HepG2 (cell line): ENCODE measurements around the gene KATNAL2. TPM values are rescaled to one million over a fixed set of nuclear protein-coding genes. Genes with fewer than 3 reads are reported as not detected.

Experiments used
- AHR ChIP-seq: IDR thresholded peaks from 2 replicates; pipeline ENCODE4 v1.6.1; 2018; ENCODE audit warnings: missing genetic modification reagents, missing compliant biosample characterization
- ARNT2 ChIP-seq: sonication (generic); formaldehyde crosslinking; IDR thresholded peaks from 2 replicates; pipeline ENCODE4 v1.8.0; 2022; ENCODE audit warnings: mild to moderate bottlenecking, low read depth, missing genetic modification reagents, moderate library complexity
- CSRNP1 ChIP-seq: sonication (generic); formaldehyde crosslinking; IDR thresholded peaks from 2 replicates; pipeline ENCODE4 v1.8.1; 2023; ENCODE audit warnings: mild to moderate bottlenecking, missing genetic modification reagents
- ESRRA ChIP-seq: sonication (generic); formaldehyde crosslinking; IDR thresholded peaks from 2 replicates; pipeline ENCODE4 v1.5.1; 2020; ENCODE audit warnings: mild to moderate bottlenecking, low read depth, missing genetic modification reagents
- FOXO1 ChIP-seq: sonication (generic); formaldehyde crosslinking; IDR thresholded peaks from 2 replicates; pipeline ENCODE4 v1.4.0; 2020; ENCODE audit warnings: missing genetic modification reagents
- HOXA3 ChIP-seq: sonication (generic); formaldehyde crosslinking; IDR thresholded peaks from 2 replicates; pipeline ENCODE4 v1.5.0; 2020; ENCODE audit warnings: missing genetic modification reagents
- MATR3 ChIP-seq: sonication (generic); formaldehyde crosslinking; IDR thresholded peaks from 2 replicates; pipeline ENCODE4 v1.4.0; 2020; ENCODE audit warnings: missing genetic modification reagents
- MXI1 ChIP-seq: IDR thresholded peaks from 3 replicates; pipeline ENCODE4 v1.6.1; 2012; ENCODE audit warnings: low read depth, low read length, inconsistent platforms, borderline replicate concordance
- PBX2 ChIP-seq: IDR thresholded peaks from 2 replicates; pipeline ENCODE4 v1.6.1; 2016; ENCODE audit warnings: control low read depth
- PITX1 ChIP-seq: sonication (generic); formaldehyde crosslinking; IDR thresholded peaks from 2 replicates; pipeline ENCODE4 v1.5.1; 2020; ENCODE audit warnings: mild to moderate bottlenecking, missing genetic modification reagents
- REPIN1 ChIP-seq: sonication (generic); formaldehyde crosslinking; IDR thresholded peaks from 2 replicates; pipeline ENCODE4 v1.8.0; 2022; ENCODE audit warnings: missing genetic modification reagents, low read depth, mild to moderate bottlenecking, borderline replicate concordance
- ZFP36 ChIP-seq: fragments of 150-350 bp; IDR thresholded peaks from 2 replicates; pipeline ENCODE4 v1.6.1; 2018; ENCODE audit warnings: borderline replicate concordance, low read length, low read depth; ENCODE audit not compliant: partially characterized antibody
- ZFP37 ChIP-seq: sonication (generic); formaldehyde crosslinking; IDR thresholded peaks from 2 replicates; pipeline ENCODE4 v1.4.0; 2020; ENCODE audit warnings: missing genetic modification reagents, borderline replicate concordance
- ZMYM4 ChIP-seq: sonication (generic); formaldehyde crosslinking; IDR thresholded peaks from 2 replicates; pipeline ENCODE4 v1.8.1; 2023; ENCODE audit warnings: mild to moderate bottlenecking, missing genetic modification reagents
- ZNF142 ChIP-seq: sonication (generic); formaldehyde crosslinking; IDR thresholded peaks from 2 replicates; pipeline ENCODE4 v1.4.0; 2020; ENCODE audit warnings: missing genetic modification reagents
- ZNF224 ChIP-seq: sonication (generic); formaldehyde crosslinking; IDR thresholded peaks from 2 replicates; pipeline ENCODE4 v1.5.0; 2020; ENCODE audit warnings: mild to moderate bottlenecking, missing genetic modification reagents
- ZNF30 ChIP-seq: sonication (generic); formaldehyde crosslinking; IDR thresholded peaks from 2 replicates; pipeline ENCODE4 v1.5.0; 2020; ENCODE audit warnings: mild to moderate bottlenecking, missing genetic modification reagents
- ZNF562 ChIP-seq: sonication (generic); formaldehyde crosslinking; IDR thresholded peaks from 2 replicates; pipeline ENCODE4 v1.8.0; 2022; ENCODE audit warnings: missing genetic modification reagents, borderline replicate concordance
- ZNF709 ChIP-seq: sonication (generic); formaldehyde crosslinking; IDR thresholded peaks from 2 replicates; pipeline ENCODE4 v1.5.0; 2020; ENCODE audit warnings: mild to moderate bottlenecking, missing genetic modification reagents
- ZNF850 ChIP-seq: sonication (generic); formaldehyde crosslinking; conservative IDR thresholded peaks from 2 replicates; pipeline ENCODE4 v1.9.0; 2021; ENCODE audit warnings: mild to moderate bottlenecking, missing genetic modification reagents
- ZSCAN20 ChIP-seq: sonication (generic); formaldehyde crosslinking; IDR thresholded peaks from 2 replicates; pipeline ENCODE4 v1.4.0; 2020; ENCODE audit warnings: missing genetic modification reagents, mild to moderate bottlenecking, borderline replicate concordance
- polyA plus RNA-seq, 8 experiments: library from polyadenylated mRNA; depleted of rRNA in 3 of 8; stranded (reverse) in 7 of 8; unstranded in 1 of 8; fragments of >200 nt; fragmentation: Illumina TruSeq in 4 of 8; extraction: Trizol in 4 of 8; gene quantifications; 2 replicates each; pipeline versions ENCODE4 v1.2.1 to v1.2.3, GENCODE V29; 2011 to 2016; ENCODE audit warnings: low read depth in 4 of 8, missing spikeins in 1 of 8, mixed read lengths in 1 of 8; ENCODE audit not compliant: insufficient read depth in 1 of 8
- total RNA-seq, 5 experiments: library from RNA; depleted of rRNA; stranded (reverse); fragments of >200 nt; fragmentation: Illumina TruSeq; extraction: Trizol; gene quantifications; 2 replicates each; pipeline ENCODE4 v1.2.3, GENCODE V29; 2016; ENCODE audit warnings: low read depth in 1 of 5

Gene KATNAL2
- total and polyA plus RNA-seq, 2 of the 13 experiments (the other 11 are each of a cell fraction or from before 2014, with no cell fraction given), result not detected

GRCh38 chr18:47150029-47150823 is 232.8 kb downstream of the KATNAL2 start, which contains the start of gene HDHD2 (continued):
- TF ChIP-seq CSRNP1 (CRISPR knock-in tag), result peak; percentile 59; the same call in 1 of the 2 replicates
- TF ChIP-seq ZNF850 (CRISPR knock-in tag), result 0 out of 2 replicates have a peak, but pooled peaks have one; percentile 68
- TF ChIP-seq ZFP37 (CRISPR knock-in tag), result no peak
- TF ChIP-seq ZNF224 (CRISPR knock-in tag), result 0 out of 2 replicates have a peak, but pooled peaks have one; percentile 58
- peak; percentile 31 for TF ChIP-seq FOXO1 (CRISPR knock-in tag)
- TF ChIP-seq ARNT2, result no peak; the same call in 1 of the 2 replicates
- no peak for TF ChIP-seq AHR (CRISPR knock-in tag)
- no peak for TF ChIP-seq ESRRA (CRISPR knock-in tag)
- TF ChIP-seq ZFP36, result no peak
- peak; percentile 61; the same call in 1 of the 3 replicates for TF ChIP-seq MXI1
- peak; percentile 64; the same call in 1 of the 2 replicates for TF ChIP-seq ZNF709
- TF ChIP-seq MATR3, result no peak
- peak; percentile 56; the same call in 1 of the 2 replicates for TF ChIP-seq ZNF142 (CRISPR knock-in tag)
- peak; percentile 60; the same call in 1 of the 2 replicates for TF ChIP-seq PITX1 (CRISPR knock-in tag)
- TF ChIP-seq ZMYM4, result peak; percentile 29; the same call in 1 of the 2 replicates
- TF ChIP-seq HOXA3 (CRISPR knock-in tag), result peak; percentile 69; the same call in 1 of the 2 replicates
- no peak for TF ChIP-seq ZSCAN20
- no peak for TF ChIP-seq ZNF562
- no peak for TF ChIP-seq ZNF30 (CRISPR knock-in tag)
- peak; percentile 39; the same call in 1 of the 2 replicates for TF ChIP-seq PBX2 (CRISPR knock-in tag)
- TF ChIP-seq REPIN1, result peak; percentile 65; the same call in 1 of the 2 replicates
